Right lobe of liver (tissue), 6 donors: ENCODE results near the gene COX4I2. TPM values are rescaled to one million over a fixed set of nuclear protein-coding genes. Genes with fewer than 3 reads are reported as not detected.
"Not testable (repeated sequence)": the region's sequence is repeated elsewhere in the genome, so short reads cannot be mapped to it uniquely, and the experiment has no call there.

ENCODE experiments used
- ATAC-seq, 4 donors: fragments of 200-7000 bp; cut with Tn5 transposase; one replicate each; pipeline ENCODE4 v1.9.1; 2020; ENCODE audit warnings: mild to moderate bottlenecking in 4 of 4, moderate library complexity in 4 of 4
- DNase-seq, 3 donors: peaks; one replicate each; pipeline ENCODE4 v3.0.0-alpha.2; 2020
- H3K27ac ChIP-seq, 3 donors: fragments of 200-600 bp; one replicate each; pipeline ENCODE4 v1.8.0; 2022
- H3K27me3 ChIP-seq, 2 donors: fragments of 200-600 bp; one replicate each; pipeline ENCODE4 v1.8.0; 2022
- H3K36me3 ChIP-seq, 4 donors: fragments of 200-600 bp; sonication (generic) in 1 of 4; one replicate each; pipeline versions ENCODE4 v1.5.1 to v1.8.0; 2017 to 2022; ENCODE audit warnings: control low read depth in 1 of 4
- H3K4me1 ChIP-seq, 4 donors: fragments of 200-600 bp; sonication (generic) in 1 of 4; one replicate each; pipeline versions ENCODE4 v1.5.1 to v1.8.0; 2017 to 2022; ENCODE audit warnings: control low read depth in 1 of 4
- H3K4me3 ChIP-seq, 3 donors: fragments of 200-600 bp; one replicate each; pipeline ENCODE4 v1.8.0; 2022
- H3K9me3 ChIP-seq, 4 donors: fragments of 200-600 bp; sonication (generic) in 1 of 4; one replicate each; pipeline versions ENCODE4 v1.5.1 to v1.8.0; 2017 to 2022; ENCODE audit warnings: control low read depth in 1 of 4
- POLR2A ChIP-seq: fragments of 450-650 bp; IDR thresholded peaks from one replicate; pipeline ENCODE4 v1.6.1; 2017; ENCODE audit warnings: antibody characterized with exemption, mild to moderate bottlenecking
- whole genome bisulfite sequencing: methylation state at CpG from one replicate; pipeline ENCODE4 v1.1.6; 2018; ENCODE audit warnings: low coverage, low lambda C conversion rate; ENCODE audit not compliant: insufficient coverage; ENCODE audit errors: missing lambda C conversion rate; 5-methylcytosine and 5-hydroxymethylcytosine counted together
- intact Hi-C, 2 donors: fragments of 100-400 bp; cut with DNase I; formaldehyde crosslinking; loops; one replicate each; pipeline versions ENCODE4 v1.11.2 to v1.14.1; 2022
- total RNA-seq, 6 experiments: library from RNA; depleted of rRNA in 2 of 6; stranded (reverse); fragments of >200 nt in 2 of 6; fragmentation: NEBNext Ultra II Directional in 3 of 6; extraction: Animal tissue kit (Norgen Biotek cat#: 25700) in 3 of 6; gene quantifications; one replicate each; pipeline versions ENCODE4 v1.1.0 to v1.2.4, GENCODE V29; 2016 to 2023
- TF ChIP-seq, protein P1 (sequence below), 4 donors: fragments of 200-600 bp in 3 of 4; fragments of 450-650 bp in 1 of 4; IDR thresholded peaks; one replicate each; pipeline versions ENCODE4 v1.5.1 to v1.8.0; 2016 to 2022; ENCODE audit warnings: antibody characterized with exemption in 4 of 4, mild to moderate bottlenecking in 2 of 4
- donor health status: DM: no; HTN: yes; CAD: no.
- donor health status: DM: no; HTN: no; CAD: no.
- donor health status: DM: no; HTN: no; CAD: no.
- donor health status: DM: no; HTN: yes; CAD: no.
- donor health status: DM: no; HTN: yes; CAD: no.

COX4I2 gene
- total RNA-seq, 6 experiments from 2014 or later = not detected

DNA sequence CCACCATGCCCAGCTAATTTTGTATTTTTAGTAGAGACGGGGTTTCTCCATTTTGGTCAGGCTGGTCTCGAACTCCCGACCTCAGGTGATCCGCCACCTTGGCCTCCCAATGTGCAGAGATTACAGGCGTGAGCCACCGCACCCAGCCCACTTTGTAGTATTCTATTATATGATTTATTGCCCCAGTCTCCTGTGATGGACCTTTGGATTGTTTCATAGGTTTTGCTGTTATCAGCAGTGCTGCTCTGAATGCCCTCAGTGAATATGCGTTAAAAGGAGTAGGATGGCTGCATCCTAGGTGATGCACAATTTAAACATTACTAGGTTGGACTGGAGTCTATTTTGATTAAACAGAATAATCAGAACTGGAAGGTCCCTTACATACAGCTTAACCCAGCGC is 22.3 kb upstream of the COX4I2 start:
- H3K4me1 ChIP-seq = peaks cover 0 to 22% (median 10%) of the 10 kb centered on the region in 4 donors
- H3K27ac ChIP-seq = no peak overlapping the region
- no peaks in the 10 kb centered on the region for H3K9me3 ChIP-seq
- TF ChIP-seq, protein P1, sequence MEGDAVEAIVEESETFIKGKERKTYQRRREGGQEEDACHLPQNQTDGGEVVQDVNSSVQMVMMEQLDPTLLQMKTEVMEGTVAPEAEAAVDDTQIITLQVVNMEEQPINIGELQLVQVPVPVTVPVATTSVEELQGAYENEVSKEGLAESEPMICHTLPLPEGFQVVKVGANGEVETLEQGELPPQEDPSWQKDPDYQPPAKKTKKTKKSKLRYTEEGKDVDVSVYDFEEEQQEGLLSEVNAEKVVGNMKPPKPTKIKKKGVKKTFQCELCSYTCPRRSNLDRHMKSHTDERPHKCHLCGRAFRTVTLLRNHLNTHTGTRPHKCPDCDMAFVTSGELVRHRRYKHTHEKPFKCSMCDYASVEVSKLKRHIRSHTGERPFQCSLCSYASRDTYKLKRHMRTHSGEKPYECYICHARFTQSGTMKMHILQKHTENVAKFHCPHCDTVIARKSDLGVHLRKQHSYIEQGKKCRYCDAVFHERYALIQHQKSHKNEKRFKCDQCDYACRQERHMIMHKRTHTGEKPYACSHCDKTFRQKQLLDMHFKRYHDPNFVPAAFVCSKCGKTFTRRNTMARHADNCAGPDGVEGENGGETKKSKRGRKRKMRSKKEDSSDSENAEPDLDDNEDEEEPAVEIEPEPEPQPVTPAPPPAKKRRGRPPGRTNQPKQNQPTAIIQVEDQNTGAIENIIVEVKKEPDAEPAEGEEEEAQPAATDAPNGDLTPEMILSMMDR (IDR thresholded peaks at IDR 0.05) = no peak
- no peak for TF ChIP-seq POLR2A
- no peak for ATAC-seq
- intact Hi-C loops = loop anchor here in 1 of 2 donors (5.0 kb wide), 1 partner anchor 58 kb away; no protein-coding TSS in a partner anchor
- no peaks in the 10 kb centered on the region for H3K36me3 ChIP-seq
- H3K4me3 ChIP-seq = no peak overlapping the region
- WGBS = 90% methylated on average over 7 of the region's 8 CpGs
- no peaks in the 10 kb centered on the region for H3K27me3 ChIP-seq
- no peak for DNase-seq

DNA sequence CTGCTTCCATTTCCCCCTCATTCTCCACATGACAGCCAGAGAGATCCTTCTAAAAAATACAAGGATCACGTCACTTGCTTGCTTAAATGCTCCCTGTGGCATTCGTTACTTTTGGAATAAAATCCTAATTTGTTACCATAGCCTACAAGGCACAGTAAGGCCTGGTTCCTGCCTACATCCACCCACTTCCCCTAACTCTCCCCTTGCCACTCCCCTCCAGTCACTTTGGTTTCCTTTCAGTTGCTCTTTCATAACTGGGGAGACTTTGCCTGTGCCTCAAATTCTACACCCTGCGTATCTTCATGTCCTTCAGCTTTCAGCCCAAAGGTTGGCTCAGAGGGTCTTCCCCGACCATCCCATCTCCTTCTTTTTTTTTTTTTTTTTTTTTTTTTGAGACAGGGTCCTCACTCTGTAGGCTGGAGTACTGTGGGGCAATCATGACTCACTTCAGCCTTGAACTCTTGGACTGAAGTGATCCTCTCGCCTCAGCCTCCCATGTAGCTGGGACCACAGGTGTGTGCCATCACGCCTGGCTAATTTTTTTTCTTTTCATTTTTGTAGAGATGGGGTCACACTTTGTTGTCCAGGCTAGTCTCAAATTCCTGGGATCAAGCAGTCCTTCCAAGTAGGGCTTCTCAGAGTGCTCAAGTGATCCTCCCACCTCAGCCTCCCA is 20.1 kb upstream of the COX4I2 start:
- ATAC-seq = no peak
- TF ChIP-seq POLR2A = no peak
- TF ChIP-seq, protein P1 (IDR thresholded peaks at IDR 0.05) = no peak
- H3K27ac ChIP-seq = no peak overlapping the region
- peaks cover 0 to 3% (median 1%) of the 10 kb centered on the region in 4 donors for H3K4me1 ChIP-seq
- no peak overlapping the region for H3K4me3 ChIP-seq
- H3K9me3 ChIP-seq = no peaks in the 10 kb centered on the region
- intact Hi-C loops = loop anchor here in 1 of 2 donors (5.0 kb wide), 1 partner anchor 60 kb away; no protein-coding TSS in a partner anchor
- WGBS = 73% methylated on average over 6 of the region's 6 CpGs
- no peak for DNase-seq
- H3K36me3 ChIP-seq = no peaks in the 10 kb centered on the region
- H3K27me3 ChIP-seq = no peaks in the 10 kb centered on the region

DNA sequence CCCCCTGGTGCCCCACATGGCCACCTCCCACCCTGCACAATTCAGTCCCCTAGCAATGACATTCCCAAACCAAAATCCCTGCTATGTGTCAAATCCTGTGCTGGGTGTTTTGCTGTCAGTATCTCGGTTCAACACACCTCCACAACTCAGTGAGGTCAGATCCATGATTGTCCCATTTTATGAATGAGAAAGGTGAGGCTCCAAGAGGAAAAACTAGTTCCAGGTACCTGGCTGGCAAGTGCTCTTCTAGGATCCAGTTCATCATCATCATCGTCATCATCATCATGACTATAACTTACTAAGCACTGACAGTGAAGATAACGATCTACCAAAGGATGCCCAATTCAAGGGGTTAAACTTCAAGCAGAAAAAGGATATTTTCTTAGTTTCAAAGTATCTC is 17.5 kb upstream of the COX4I2 start:
- 80% methylated on average over 2 of the region's 3 CpGs for WGBS
- H3K4me1 ChIP-seq = peaks cover 0 to 3% (median 0%) of the 10 kb centered on the region in 4 donors
- H3K36me3 ChIP-seq = no peaks in the 10 kb centered on the region
- no peak for ATAC-seq
- TF ChIP-seq POLR2A = no peak
- TF ChIP-seq, protein P1 (IDR thresholded peaks at IDR 0.05) = no peak
- H3K9me3 ChIP-seq = no peaks in the 10 kb centered on the region
- no peaks in the 10 kb centered on the region for H3K27me3 ChIP-seq
- DNase-seq = no peak
- H3K4me3 ChIP-seq = no peak overlapping the region
- intact Hi-C loops = no loop called here
- no peak overlapping the region for H3K27ac ChIP-seq

DNA sequence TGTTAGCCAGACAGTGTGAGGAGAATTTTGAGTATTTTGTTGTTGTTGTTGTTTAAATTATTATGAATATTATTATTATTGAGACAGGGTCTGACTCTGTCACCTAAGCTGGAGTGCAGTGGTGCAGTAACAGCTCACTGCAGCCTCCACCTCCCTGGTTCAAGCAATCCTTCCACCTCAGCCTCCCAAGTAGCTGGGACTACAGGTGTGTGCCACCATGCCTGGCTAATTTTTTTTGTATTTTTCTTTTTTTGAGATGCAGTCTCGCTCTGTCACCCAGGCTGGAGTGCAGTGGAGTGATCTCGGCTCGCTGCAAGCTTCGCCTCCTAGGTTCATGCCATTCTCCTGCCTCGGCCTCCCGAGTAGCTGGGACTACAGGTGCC is 14.6 kb upstream of the COX4I2 start:
- WGBS = no CpG with 5 or more reads among the region's 6 CpGs

DNA sequence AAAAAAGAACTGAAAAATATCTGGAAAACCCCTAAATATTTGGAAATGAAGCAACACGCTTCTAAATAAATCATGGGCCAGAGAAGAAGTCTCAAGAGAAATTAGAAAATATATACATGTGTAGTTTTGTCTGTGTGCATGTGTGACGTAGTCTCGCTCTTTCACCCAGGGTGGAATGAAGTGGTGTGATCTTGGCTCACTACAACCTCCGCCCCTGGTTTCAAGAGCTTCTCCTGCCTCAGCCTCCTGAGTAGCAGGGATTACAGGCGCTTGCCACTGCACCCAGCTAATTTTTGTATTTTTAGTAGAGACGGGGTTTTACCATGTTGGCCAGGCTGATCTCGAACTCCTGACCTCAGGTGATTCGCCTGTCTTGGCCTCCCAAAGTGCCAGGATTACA is 11.2 kb upstream of the COX4I2 start:
- 79% methylated on average over 8 of the region's 8 CpGs for WGBS
- H3K4me1 ChIP-seq, H3K4me3 ChIP-seq, H3K9me3 ChIP-seq, intact Hi-C loops, H3K27ac ChIP-seq, H3K27me3 ChIP-seq, ATAC-seq, DNase-seq, H3K36me3 ChIP-seq: not testable (repeated sequence)

More for the DNA sequence above, 14.6 kb upstream of the COX4I2 start:
- H3K9me3 ChIP-seq, H3K27ac ChIP-seq, H3K36me3 ChIP-seq, H3K4me3 ChIP-seq, intact Hi-C loops, ATAC-seq, H3K4me1 ChIP-seq, H3K27me3 ChIP-seq, DNase-seq: not testable (repeated sequence)

DNA sequence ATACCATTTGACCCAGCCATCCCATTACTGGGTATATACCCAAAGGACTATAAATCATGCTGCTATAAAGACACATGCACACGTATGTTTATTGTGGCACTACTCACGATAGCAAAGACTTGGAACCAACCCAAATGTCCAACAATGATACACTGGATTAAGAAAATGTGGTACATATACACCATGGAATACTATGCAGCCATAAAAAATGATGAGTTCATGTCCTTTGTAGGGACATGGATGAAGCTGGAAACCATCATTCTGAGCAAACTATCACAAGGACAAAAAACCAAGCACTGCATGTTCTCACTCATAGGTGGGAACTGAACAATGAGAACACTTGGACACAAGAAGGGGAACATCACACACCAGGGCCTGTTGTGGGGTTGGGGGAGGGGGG is 9.7 kb upstream of the COX4I2 start:
- ATAC-seq, DNase-seq, H3K36me3 ChIP-seq, H3K4me1 ChIP-seq, H3K9me3 ChIP-seq, intact Hi-C loops, H3K27ac ChIP-seq, H3K4me3 ChIP-seq, H3K27me3 ChIP-seq: not testable (repeated sequence)
- WGBS = 31% methylated on average over 2 of the region's 2 CpGs
